NCI-H128 (cell line): Measurements from ENCODE around the gene RALGPS1.

Experiments used
- DNase-seq: peaks from one replicate; lab custom pipeline; 2025; ENCODE audit not compliant: unreplicated experiment; lab: John Stamatoyannopoulos, UW

The RALGPS1 gene

GRCh38 chr9:127233989-127234388, 319.4 kb downstream of the RALGPS1 start:
- no peak for DNase-seq

DNA sequence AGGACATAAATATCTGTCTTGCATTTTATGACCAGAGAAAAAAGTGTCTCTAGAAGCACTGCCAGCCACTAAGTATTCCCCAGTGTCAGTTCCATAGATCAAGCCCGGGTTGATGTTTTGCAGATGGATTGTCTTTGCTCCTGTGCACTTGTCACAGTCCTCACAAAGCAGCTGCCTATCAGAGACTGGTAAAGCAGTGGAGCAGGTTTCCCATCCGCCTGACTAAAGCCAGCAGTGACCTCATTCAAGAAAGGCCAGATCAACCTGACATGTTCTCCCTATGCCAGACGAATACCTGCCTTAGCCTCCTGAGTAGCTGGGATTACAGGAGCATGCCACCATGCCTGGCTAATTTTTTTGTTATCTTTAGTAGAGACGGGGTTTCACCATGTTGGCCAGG, 323.2 kb downstream of the RALGPS1 start:
- no peak for DNase-seq

DNA sequence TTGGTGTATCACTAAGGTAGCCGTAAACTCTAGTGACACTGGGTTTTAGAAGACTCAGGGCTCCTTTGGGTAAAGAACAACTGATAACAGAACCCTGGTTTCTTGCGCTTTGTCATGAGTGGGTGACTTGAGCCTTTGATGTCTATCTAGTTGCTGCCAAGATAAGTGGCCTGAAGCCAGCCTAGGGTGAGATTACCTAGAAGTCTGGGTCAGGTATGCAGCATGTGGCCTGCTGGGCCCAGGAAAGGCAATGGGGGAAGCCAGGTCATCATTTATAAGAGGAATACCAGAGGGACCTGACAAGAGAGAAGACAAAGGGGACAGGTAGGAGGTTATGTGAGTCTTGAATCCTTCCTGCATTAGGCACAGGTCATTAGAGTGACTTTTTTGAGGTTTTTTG, 326.8 kb downstream of the RALGPS1 start:
- DNase-seq: no peak

GRCh38 chr9:127244609-127245601, 330.3 kb downstream of the RALGPS1 start:
- DNase-seq: peak; percentile 94

DNA sequence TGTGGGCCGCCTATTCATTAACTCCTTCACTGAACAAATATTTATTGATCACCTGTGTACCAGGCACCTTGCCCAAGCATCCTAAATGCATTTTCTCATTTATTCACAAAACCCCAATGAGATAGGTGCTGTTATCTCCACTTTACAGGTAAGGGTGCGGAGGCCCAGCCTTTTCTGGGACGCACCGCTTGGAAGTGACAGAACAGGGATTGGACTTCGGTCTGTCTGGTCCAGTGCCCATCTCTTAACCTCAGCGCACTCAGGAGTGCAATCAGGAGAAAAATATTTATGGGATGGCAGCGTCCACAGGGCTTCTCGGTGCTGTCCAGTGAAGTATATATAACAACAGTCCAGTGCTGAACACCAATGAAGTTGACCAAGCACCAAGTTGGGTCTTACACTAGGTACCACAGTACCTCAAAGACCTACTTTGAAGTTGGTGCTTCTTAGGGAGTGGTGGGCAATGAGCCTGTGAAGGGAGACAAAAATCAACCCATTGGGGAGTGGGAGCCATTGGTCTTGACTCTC, 331.1 kb downstream of the RALGPS1 start:
- no peak for DNase-seq

GRCh38 chr9:127248241-127248640, 333.7 kb downstream of the RALGPS1 start:
- no peak for DNase-seq

GRCh38 chr9:127249877-127250276, 335.3 kb downstream of the RALGPS1 start:
- DNase-seq: no peak

DNA sequence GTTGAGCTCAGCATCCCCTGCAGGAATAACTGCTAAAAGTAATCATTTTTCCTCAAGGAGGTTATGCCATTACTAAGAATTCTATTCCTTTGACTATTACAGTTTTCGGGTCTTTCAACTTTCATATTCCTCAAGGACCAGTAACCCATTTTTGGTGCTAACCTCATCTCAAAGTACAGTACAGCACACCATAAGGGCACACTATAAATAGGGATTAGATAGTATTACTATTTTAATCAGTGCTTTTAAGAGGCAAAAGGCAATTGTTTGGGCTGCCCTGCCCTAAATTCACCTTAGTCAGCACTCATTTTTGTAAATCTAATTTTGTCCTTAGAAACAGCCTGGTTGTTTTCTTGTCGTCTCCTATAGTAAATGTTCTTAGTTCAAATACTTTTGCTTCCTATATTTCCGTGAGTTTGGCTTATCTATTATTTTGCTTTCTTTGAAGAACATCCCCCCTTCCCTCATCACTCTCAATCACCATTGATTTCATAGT, 336.4 kb downstream of the RALGPS1 start:
- no peak for DNase-seq

GRCh38 chr9:127252410-127253318, 338.1 kb downstream of the RALGPS1 start:
- no peak for DNase-seq

- DNase-seq: no peak
Measured at GRCh38 chr9:127253446-127253845, 338.9 kb downstream of the RALGPS1 start.

GRCh38 chr9:127255692-127256091, 341.1 kb downstream of the RALGPS1 start:
- no peak for DNase-seq

DNA sequence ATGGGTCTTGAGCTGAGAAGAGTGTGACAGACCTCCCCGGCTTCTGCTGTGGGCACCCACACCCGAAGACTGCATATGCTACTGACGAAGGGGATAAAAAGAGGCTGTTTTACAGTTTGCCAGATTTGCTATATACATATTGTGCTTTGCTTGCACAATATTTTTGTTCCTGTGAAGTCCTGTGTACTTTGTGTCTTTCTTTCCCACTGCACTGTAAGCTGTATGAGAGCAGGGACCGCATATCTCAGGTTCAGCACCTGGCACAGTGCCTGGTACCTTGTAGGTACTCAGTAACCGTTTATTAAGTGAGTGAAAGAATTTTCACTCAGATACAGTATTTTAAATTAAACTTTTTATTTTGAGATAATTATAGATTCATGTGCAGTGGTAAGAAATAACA, 341.7 kb downstream of the RALGPS1 start:
- DNase-seq: no peak

GRCh38 chr9:127258606-127259471, 344.3 kb downstream of the RALGPS1 start:
- no peak for DNase-seq

DNA sequence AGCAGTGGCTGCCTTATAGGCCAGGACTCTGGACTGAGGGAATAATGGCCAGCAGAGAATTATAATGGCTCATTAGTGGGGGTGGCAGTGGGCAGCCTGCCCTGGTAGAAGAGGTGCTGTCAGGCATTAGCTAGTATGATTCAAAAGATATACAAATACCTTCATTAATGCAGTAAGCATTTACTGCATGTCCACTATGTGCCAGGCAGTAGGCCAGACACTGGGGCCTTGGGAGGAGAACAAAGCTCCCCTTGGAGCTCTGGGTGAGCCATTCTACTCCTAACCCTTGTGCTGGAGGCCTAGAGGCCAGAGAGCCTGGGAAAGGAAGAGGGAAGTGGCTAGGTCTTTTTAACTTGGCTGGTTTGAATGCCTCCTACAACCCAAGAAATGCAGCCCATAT, 348.0 kb downstream of the RALGPS1 start:
- no peak for DNase-seq

DNA sequence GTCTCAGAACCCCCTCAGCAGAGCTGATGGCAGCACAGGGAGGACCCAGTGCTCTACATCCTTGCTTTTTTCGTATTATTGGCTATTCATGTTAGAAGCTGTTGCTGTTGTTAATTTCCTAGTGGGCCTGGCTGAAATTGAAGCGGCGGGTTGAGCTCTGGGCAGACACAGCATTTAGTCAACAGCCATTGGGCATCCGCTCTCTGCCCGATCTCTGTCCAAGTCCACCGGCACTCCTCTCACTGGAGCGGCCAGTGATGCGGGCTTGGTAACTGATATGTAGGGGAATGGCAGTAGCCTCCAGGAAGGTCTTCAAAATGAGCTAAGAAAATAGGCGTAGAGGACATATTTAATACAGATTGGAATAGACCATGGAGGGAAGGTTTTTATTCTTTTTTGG, 348.7 kb downstream of the RALGPS1 start:
- no peak for DNase-seq

- no peak for DNase-seq
Measured at GRCh38 chr9:127263664-127264063, 349.1 kb downstream of the RALGPS1 start.

DNA sequence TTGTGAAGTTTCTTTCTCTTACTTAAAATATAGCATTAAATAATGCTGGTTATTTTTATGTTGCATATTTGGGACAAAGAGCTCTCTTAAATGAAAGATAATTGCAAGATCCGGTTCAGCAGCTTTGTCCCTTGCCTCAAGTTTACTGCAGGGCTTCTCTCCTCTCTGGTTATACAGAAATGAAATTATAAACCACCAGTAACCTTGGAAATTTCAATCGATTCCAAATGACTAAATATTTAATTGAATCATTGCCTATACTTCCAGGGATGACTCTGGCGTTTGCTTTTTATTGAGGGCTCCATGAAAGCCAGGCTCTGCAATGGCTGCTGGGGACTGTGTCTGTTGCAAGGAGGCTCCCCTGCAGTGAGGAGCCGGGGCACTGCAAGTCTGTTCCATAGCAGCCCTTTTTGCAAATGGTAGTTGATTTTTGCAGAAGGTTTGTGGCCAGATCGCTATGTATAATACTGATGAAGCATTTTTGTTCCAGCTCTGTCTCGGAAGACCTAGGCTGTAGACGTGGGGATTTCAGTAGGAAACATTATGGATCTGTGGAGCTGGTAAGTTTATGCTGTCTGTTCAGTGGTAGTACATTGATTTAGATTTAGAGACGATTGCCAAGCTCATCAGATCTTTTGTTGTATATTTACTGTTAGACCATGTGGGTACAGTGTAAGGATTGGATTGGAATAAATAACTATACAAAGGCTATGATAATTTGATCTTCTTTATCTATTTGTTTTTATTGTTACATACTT, 350.1 kb downstream of the RALGPS1 start, which contains the start of gene GARNL3:
GARNL3 (plus strand) TSS at position 313 of the 758 bp plus-strand sequence; CDS start at position 417, 104 bp downstream.
- no peak for DNase-seq

- DNase-seq: no peak
Measured at GRCh38 chr9:127267793-127268525, 353.4 kb downstream of the RALGPS1 start.

DNA sequence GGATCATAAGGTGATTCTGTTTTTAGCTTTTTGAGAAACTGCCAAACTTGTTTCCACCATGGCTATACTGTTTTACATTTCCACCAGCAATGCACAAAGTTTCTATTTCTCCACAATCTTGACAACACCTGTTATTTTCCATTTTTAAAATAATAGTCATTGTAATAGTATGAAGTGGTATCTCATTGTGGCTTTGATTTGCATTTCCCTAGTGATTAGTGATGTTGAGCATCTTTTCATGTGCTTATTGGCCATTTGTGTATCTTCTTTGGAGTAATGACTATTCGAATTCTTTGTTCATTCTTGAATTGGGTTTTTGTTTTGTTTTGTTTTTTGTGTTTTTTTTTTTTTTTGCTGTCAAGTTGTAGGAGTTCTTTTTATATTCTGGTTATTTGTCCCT, 354.9 kb downstream of the RALGPS1 start:
- no peak for DNase-seq
